Measurements from ENCODE around the gene COL20A1. TPM values are rescaled to one million over a fixed set of nuclear protein-coding genes. Genes with fewer than 3 reads are reported as not detected.
A peak's percentile ranks its signal among the peaks of the same experiment; 100 is the strongest.

The COL20A1 gene
- total and polyA plus RNA-seq, 2 donors from 2014 or later, result 0.58 TPM; not detected in 1

- H3K36me3 ChIP-seq (ENCODE audit: control insufficient read depth in 2 of 3, insufficient read depth in 3 of 3, low read length in 3 of 3), result no peaks in the 10 kb centered on the region
- H3K27ac ChIP-seq (ENCODE audit: low read depth in 2 of 2, low read length in 2 of 2), result no peak overlapping the region
- no peak overlapping the region for H3K4me3 ChIP-seq (ENCODE audit: low read length in 3 of 3)
- FAIRE-seq (no peak), DNase-seq (no peak)
- no peak for TF ChIP-seq CTCF (IDR thresholded peaks at IDR 0.05; ENCODE audit: borderline replicate concordance, extremely low read depth, insufficient read depth)
- peaks cover 0 to 6% (median 0%) of the 10 kb centered on the region in 3 donors for H3K4me1 ChIP-seq (ENCODE audit: control insufficient read depth in 2 of 3, insufficient read depth in 2 of 3, low read depth in 1 of 3, low read length in 3 of 3)
- no peaks in the 10 kb centered on the region for H3K27me3 ChIP-seq (ENCODE audit: control insufficient read depth, insufficient read depth, low read length)
- intact Hi-C loops (cut with DNase I), result no loop called here
- no peaks in the 10 kb centered on the region for H3K9me3 ChIP-seq (ENCODE audit: control insufficient read depth in 2 of 3, insufficient read depth in 1 of 3, low read length in 3 of 3)
- no peak overlapping the region for H3K9ac ChIP-seq (ENCODE audit: low read length in 3 of 3)
Observed at GRCh38 chr20:63370618-63371187, 77.7 kb downstream of the COL20A1 start.

DNA sequence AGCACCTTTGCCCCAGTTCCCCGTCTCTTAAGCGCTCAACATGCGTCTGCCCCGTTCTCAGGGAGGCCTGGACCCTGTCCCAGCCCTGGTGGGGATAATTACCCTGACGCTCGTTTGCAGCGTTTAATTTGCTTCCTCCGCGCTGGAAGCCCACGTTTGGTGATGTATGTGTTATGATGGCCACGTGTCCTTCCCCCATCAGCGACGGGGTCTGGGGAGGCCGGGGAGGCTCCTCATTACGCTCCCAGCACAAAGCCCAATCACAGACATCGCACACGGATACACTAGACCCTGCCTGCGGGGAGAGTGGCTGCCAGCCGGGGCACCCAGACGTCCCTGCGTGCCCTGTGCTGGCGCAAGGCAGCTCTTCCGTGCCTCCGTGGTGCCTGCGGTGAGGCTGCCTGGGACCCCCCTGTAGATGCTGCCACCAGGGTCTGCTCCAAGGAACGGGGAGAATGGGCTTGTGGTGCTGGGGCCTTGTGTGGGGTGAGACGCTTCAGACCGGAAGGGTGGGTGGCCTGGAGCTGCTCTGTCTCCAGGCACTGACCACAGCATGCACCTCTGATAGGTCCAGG is 78.4 kb downstream of the COL20A1 start:
- no peaks in the 10 kb centered on the region for H3K27me3 ChIP-seq (ENCODE audit: control insufficient read depth, insufficient read depth, low read length)
- H3K9me3 ChIP-seq (ENCODE audit: control insufficient read depth in 2 of 3, insufficient read depth in 1 of 3, low read length in 3 of 3), result no peaks in the 10 kb centered on the region
- H3K4me3 ChIP-seq (ENCODE audit: low read length in 3 of 3), result no peak overlapping the region
- no peak overlapping the region for H3K9ac ChIP-seq (ENCODE audit: low read length in 3 of 3)
- TF ChIP-seq CTCF (IDR thresholded peaks at IDR 0.05; ENCODE audit: borderline replicate concordance, extremely low read depth, insufficient read depth), result no peak
- H3K36me3 ChIP-seq (ENCODE audit: control insufficient read depth in 2 of 3, insufficient read depth in 3 of 3, low read length in 3 of 3), result no peaks in the 10 kb centered on the region
- H3K27ac ChIP-seq (ENCODE audit: low read depth in 2 of 2, low read length in 2 of 2), result no peak overlapping the region
- H3K4me1 ChIP-seq (ENCODE audit: control insufficient read depth in 2 of 3, insufficient read depth in 2 of 3, low read depth in 1 of 3, low read length in 3 of 3), result peaks cover 0 to 6% (median 0%) of the 10 kb centered on the region in 3 donors
- intact Hi-C loops (cut with DNase I), result no loop called here
- FAIRE-seq (no peak), DNase-seq (no peak)

DNA sequence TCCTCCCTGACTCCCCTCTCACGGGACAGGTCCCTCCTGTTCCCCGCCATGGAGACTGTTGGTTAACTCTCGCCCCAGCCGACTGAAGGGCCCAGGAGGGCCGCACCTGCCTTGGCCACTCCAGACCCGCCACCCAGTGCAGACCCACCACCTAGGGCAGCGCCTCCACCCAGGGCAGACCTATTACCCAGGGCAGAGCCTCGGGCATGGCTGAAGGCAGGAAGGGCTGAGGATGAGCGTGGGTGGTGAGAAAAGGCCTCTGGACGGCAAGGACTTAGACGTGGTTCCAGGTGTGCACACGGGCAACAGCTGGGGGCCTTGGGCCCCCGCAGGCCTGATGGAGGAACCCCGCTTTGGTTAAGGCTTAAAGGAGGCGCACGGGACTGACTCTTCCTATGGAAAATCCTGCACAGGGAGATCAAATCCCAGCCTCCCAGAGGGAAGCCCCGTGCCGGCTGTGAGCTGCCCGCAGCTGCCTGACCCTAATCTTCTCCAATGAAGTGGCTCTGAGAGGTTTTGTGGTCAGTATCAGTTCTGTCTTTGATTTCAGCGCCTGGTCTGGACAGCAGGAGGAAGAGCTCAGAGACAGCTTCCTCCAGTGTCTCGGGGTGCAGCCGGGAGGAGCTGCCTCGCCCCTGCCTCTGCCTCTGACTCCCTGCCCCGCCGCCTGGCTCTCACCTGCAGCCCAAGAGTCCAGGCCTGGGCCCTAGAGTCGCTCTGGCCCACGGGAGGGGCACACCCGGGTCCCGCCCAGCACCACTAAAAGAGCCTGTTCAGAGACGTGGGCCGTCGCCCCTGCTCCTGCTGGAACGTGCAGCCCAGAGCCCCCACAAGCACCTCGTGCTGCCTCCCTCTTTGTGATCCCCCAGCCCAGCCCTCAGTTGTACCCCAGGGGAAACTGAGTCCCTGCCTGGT is 80.2 kb downstream of the COL20A1 start:
- Histone ChIP-seq H3K9ac (ENCODE audit: low read length in 3 of 3) (no peak overlapping the region), H3K4me1 (ENCODE audit: control insufficient read depth in 2 of 3, insufficient read depth in 2 of 3, low read depth in 1 of 3, low read length in 3 of 3) (peaks cover 0 to 6% (median 0%) of the 10 kb centered on the region in 3 donors), H3K36me3 (ENCODE audit: control insufficient read depth in 2 of 3, insufficient read depth in 3 of 3, low read length in 3 of 3) (no peaks in the 10 kb centered on the region), H3K9me3 (ENCODE audit: control insufficient read depth in 2 of 3, insufficient read depth in 1 of 3, low read length in 3 of 3) (no peaks in the 10 kb centered on the region), H3K27ac (ENCODE audit: low read depth in 2 of 2, low read length in 2 of 2) (no peak overlapping the region), H3K27me3 (ENCODE audit: control insufficient read depth, insufficient read depth, low read length) (no peaks in the 10 kb centered on the region), H3K4me3 (ENCODE audit: low read length in 3 of 3) (peak overlapping the region in 1 of 3 donors; percentile 57)
- intact Hi-C loops (cut with DNase I), result no loop called here
- TF ChIP-seq CTCF (IDR thresholded peaks at IDR 0.05; ENCODE audit: borderline replicate concordance, extremely low read depth, insufficient read depth), result no peak
- no peak for FAIRE-seq
- DNase-seq, result no peak
